Smooth muscle cell of the coronary artery (primary cell): Measurements from ENCODE around the gene UBE2Q1. TPM values are rescaled to one million over a fixed set of nuclear protein-coding genes. Genes with fewer than 3 reads are reported as not detected.

Experiments used
- total RNA-seq: library from RNA; depleted of rRNA; stranded (reverse); fragments of >200 nt; gene quantifications from 2 replicates; pipeline ENCODE4 v1.2.3, GENCODE V29; 2014; ENCODE audit warnings: low replicate concordance

The UBE2Q1 gene
- total RNA-seq, result 21.9 and 50.7 TPM in 2 replicates

GRCh38 chr1:154557939-154558719, at the start of gene UBE2Q1:
UBE2Q1 (minus strand) TSS chr1:154558662; CDS start chr1:154558553, 109 bp downstream.

GRCh38 chr1:154607609-154608396, 49.3 kb upstream of the UBE2Q1 start, which contains the start of gene ADAR:
ADAR (minus strand) TSS chr1:154608186; CDS start chr1:154608006, 180 bp downstream.

GRCh38 chr1:154567386-154568156, 9.1 kb upstream of the UBE2Q1 start, which contains the start of gene CHRNB2:
CHRNB2 (plus strand) TSS chr1:154567778; CDS start chr1:154568045, 267 bp downstream.

GRCh38 chr1:154502066-154502743, 56.3 kb downstream of the UBE2Q1 start, which contains the start of the genes SHE and TDRD10:
SHE (minus strand) TSS chr1:154502412; CDS start chr1:154502026, 386 bp downstream.
TDRD10 (plus strand) TSS chr1:154502219; CDS start chr1:154506904, 4,685 bp downstream.

Other genes starting within 250 kb of the UBE2Q1 start
- gene AQP10, start 237.6 kb downstream of the UBE2Q1 start, total RNA-seq, result 0.12 and 0.15 TPM in 2 replicates
- gene ATP8B2, start 233.1 kb downstream of the UBE2Q1 start, total RNA-seq, result 112 and 199 TPM in 2 replicates
- 1.1 and 12.5 TPM in 2 replicates for gene IL6R, start 153.3 kb downstream of the UBE2Q1 start, total RNA-seq
- gene TDRD10, start 56.4 kb downstream of the UBE2Q1 start, total RNA-seq, result not detected in 2 replicates
- under 0.01 and 0.12 TPM in 2 replicates for gene SHE, start 56.2 kb downstream of the UBE2Q1 start, total RNA-seq
- 0.23 TPM in 1 of 2 replicates, not detected in the other for gene CHRNB2, start 9.1 kb upstream of the UBE2Q1 start, total RNA-seq
- gene ADAR, start 49.5 kb upstream of the UBE2Q1 start, total RNA-seq, result 51.1 and 64.6 TPM in 2 replicates